ENCODE results near the gene HMSD.

HMSD gene

GRCh38 chr18:63962137-63962536 is 13.0 kb downstream of the HMSD start:
- 91% methylated on average over 1 of the region's 1 CpG for WGBS
- H3K79me1 ChIP-seq (replicated peaks; ENCODE audit: low read length, poor library complexity, severe bottlenecking) = no peaks in the 10 kb centered on the region
- no peak overlapping the region for H3K27ac ChIP-seq (ENCODE audit: low read length, poor library complexity, severe bottlenecking)
- H4K8ac ChIP-seq (ENCODE audit: low read length) = no peak overlapping the region
- H3K9ac ChIP-seq (ENCODE audit: low read length) = no peak overlapping the region
- no peak overlapping the region for H3K18ac ChIP-seq (ENCODE audit: low read depth in 1 of 2, low read length in 2 of 2)
- H2BK12ac ChIP-seq (ENCODE audit: low read length in 2 of 2) = no peak overlapping the region
- no peak overlapping the region for H2BK120ac ChIP-seq (ENCODE audit: low read depth, low read length)
- no peaks in the 10 kb centered on the region for H3K9me3 ChIP-seq (ENCODE audit: control insufficient read depth, low read length)
- H2AK5ac ChIP-seq (ENCODE audit: low read length, severe bottlenecking) = no peak overlapping the region
- H2AFZ ChIP-seq (ENCODE audit: low read depth, low read length) = no peak overlapping the region
- H4K91ac ChIP-seq (ENCODE audit: low read length) = no peak overlapping the region
- no peak overlapping the region for H3K14ac ChIP-seq (ENCODE audit: low read length in 2 of 2)
- no peaks in the 10 kb centered on the region for H3K27me3 ChIP-seq (ENCODE audit: control insufficient read depth in 1 of 2, insufficient read depth in 1 of 2, low read length in 2 of 2)
- no peaks in the 10 kb centered on the region for H3K4me1 ChIP-seq (ENCODE audit: control insufficient read depth, insufficient read depth, low read depth, low read length)
- no peak overlapping the region for H2BK15ac ChIP-seq (ENCODE audit: low read depth, poor library complexity, severe bottlenecking)
- no peaks in the 10 kb centered on the region for H3K36me3 ChIP-seq (ENCODE audit: control insufficient read depth in 1 of 2, insufficient read depth in 2 of 2, low read depth in 1 of 2, low read length in 2 of 2)
- no peak overlapping the region for H2BK5ac ChIP-seq (ENCODE audit: low read depth, low read length, poor library complexity, severe bottlenecking)
- no peak overlapping the region for H3K4me2 ChIP-seq (ENCODE audit: low read length, poor library complexity, severe bottlenecking)
- H3K4me3 ChIP-seq (ENCODE audit: insufficient read depth in 1 of 2, low read depth in 1 of 2, low read length in 2 of 2) = no peak overlapping the region
- H3K23ac ChIP-seq (ENCODE audit: low read length in 2 of 2) = no peak overlapping the region
- DNase-seq = no peak
- no peak overlapping the region for H3K4ac ChIP-seq (ENCODE audit: low read depth in 1 of 2, low read length in 2 of 2)

DNA sequence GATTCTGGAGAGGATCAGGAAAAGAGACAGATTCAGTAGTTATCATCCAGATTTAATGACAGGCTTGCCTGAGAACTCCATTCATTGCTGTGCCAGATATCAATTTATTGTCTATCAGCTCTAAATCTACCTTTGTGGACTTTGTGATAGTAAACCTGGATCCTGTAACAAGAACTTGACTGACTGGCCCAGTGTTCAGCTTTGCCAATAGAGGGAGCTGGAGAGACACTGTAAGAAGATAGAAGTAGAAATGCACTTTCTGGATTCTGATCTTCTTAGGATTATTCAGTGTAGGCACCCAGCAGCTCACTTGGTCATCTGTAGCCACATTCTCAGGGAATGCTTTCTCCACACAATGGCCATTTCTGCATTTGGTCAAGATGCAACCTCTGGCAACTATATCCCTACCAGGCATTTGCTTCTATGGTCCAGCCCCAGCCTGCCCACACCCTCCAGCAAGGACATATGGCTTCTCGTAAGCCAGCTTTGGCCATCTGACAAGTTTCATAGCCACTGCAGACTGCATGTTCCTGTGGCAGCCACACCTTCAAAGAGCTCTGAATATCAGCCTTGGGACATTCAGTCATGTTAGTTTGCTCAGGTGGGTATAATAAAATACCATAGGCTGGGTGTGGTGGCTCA is 14.6 kb downstream of the HMSD start:
- H3K36me3 ChIP-seq (ENCODE audit: control insufficient read depth in 1 of 2, insufficient read depth in 2 of 2, low read depth in 1 of 2, low read length in 2 of 2) = no peaks in the 10 kb centered on the region
- no peak overlapping the region for H4K91ac ChIP-seq (ENCODE audit: low read length)
- H2BK120ac ChIP-seq (ENCODE audit: low read depth, low read length) = no peak overlapping the region
- WGBS = 94% methylated on average over 1 of the region's 1 CpG
- no peak overlapping the region for H2AFZ ChIP-seq (ENCODE audit: low read depth, low read length)
- H3K27ac ChIP-seq (ENCODE audit: low read length, poor library complexity, severe bottlenecking) = no peak overlapping the region
- no peak overlapping the region for H3K14ac ChIP-seq (ENCODE audit: low read length in 2 of 2)
- H3K18ac ChIP-seq (ENCODE audit: low read depth in 1 of 2, low read length in 2 of 2) = no peak overlapping the region
- no peaks in the 10 kb centered on the region for H3K4me1 ChIP-seq (ENCODE audit: control insufficient read depth, insufficient read depth, low read depth, low read length)
- no peaks in the 10 kb centered on the region for H3K79me1 ChIP-seq (replicated peaks; ENCODE audit: low read length, poor library complexity, severe bottlenecking)
- H3K9ac ChIP-seq (ENCODE audit: low read length) = no peak overlapping the region
- no peak overlapping the region for H3K4ac ChIP-seq (ENCODE audit: low read depth in 1 of 2, low read length in 2 of 2)
- H2BK15ac ChIP-seq (ENCODE audit: low read depth, poor library complexity, severe bottlenecking) = no peak overlapping the region
- no peaks in the 10 kb centered on the region for H3K27me3 ChIP-seq (ENCODE audit: control insufficient read depth in 1 of 2, insufficient read depth in 1 of 2, low read length in 2 of 2)
- no peak overlapping the region for H3K4me2 ChIP-seq (ENCODE audit: low read length, poor library complexity, severe bottlenecking)
- no peak overlapping the region for H4K8ac ChIP-seq (ENCODE audit: low read length)
- no peaks in the 10 kb centered on the region for H3K9me3 ChIP-seq (ENCODE audit: control insufficient read depth, low read length)
- no peak overlapping the region for H2AK5ac ChIP-seq (ENCODE audit: low read length, severe bottlenecking)
- DNase-seq = peak; percentile 74
- H3K4me3 ChIP-seq (ENCODE audit: insufficient read depth in 1 of 2, low read depth in 1 of 2, low read length in 2 of 2) = no peak overlapping the region
- no peak overlapping the region for H3K23ac ChIP-seq (ENCODE audit: low read length in 2 of 2)
- H2BK5ac ChIP-seq (ENCODE audit: low read depth, low read length, poor library complexity, severe bottlenecking) = no peak overlapping the region
- H2BK12ac ChIP-seq (ENCODE audit: low read length in 2 of 2) = no peak overlapping the region

GRCh38 chr18:63964908-63965307 is 15.8 kb downstream of the HMSD start:
- H3K79me1 ChIP-seq (replicated peaks; ENCODE audit: low read length, poor library complexity, severe bottlenecking) = no peaks in the 10 kb centered on the region
- no peaks in the 10 kb centered on the region for H3K9me3 ChIP-seq (ENCODE audit: control insufficient read depth, low read length)
- H3K4me3 ChIP-seq (ENCODE audit: insufficient read depth in 1 of 2, low read depth in 1 of 2, low read length in 2 of 2) = no peak overlapping the region
- H3K14ac ChIP-seq (ENCODE audit: low read length in 2 of 2) = no peak overlapping the region
- H3K23ac ChIP-seq (ENCODE audit: low read length in 2 of 2) = no peak overlapping the region
- no peak overlapping the region for H3K9ac ChIP-seq (ENCODE audit: low read length)
- no peak overlapping the region for H2BK5ac ChIP-seq (ENCODE audit: low read depth, low read length, poor library complexity, severe bottlenecking)
- no peak overlapping the region for H3K4ac ChIP-seq (ENCODE audit: low read depth in 1 of 2, low read length in 2 of 2)
- no peak overlapping the region for H3K4me2 ChIP-seq (ENCODE audit: low read length, poor library complexity, severe bottlenecking)
- H3K18ac ChIP-seq (ENCODE audit: low read depth in 1 of 2, low read length in 2 of 2) = no peak overlapping the region
- no peak overlapping the region for H2BK15ac ChIP-seq (ENCODE audit: low read depth, poor library complexity, severe bottlenecking)
- no peak overlapping the region for H2BK120ac ChIP-seq (ENCODE audit: low read depth, low read length)
- no peak overlapping the region for H4K91ac ChIP-seq (ENCODE audit: low read length)
- H2BK12ac ChIP-seq (ENCODE audit: low read length in 2 of 2) = no peak overlapping the region
- H4K8ac ChIP-seq (ENCODE audit: low read length) = no peak overlapping the region
- H2AFZ ChIP-seq (ENCODE audit: low read depth, low read length) = no peak overlapping the region
- H3K27ac ChIP-seq (ENCODE audit: low read length, poor library complexity, severe bottlenecking) = no peak overlapping the region
- no peak for DNase-seq
- H2AK5ac ChIP-seq (ENCODE audit: low read length, severe bottlenecking) = no peak overlapping the region
- no peaks in the 10 kb centered on the region for H3K36me3 ChIP-seq (ENCODE audit: control insufficient read depth in 1 of 2, insufficient read depth in 2 of 2, low read depth in 1 of 2, low read length in 2 of 2)
- H3K4me1 ChIP-seq (ENCODE audit: control insufficient read depth, insufficient read depth, low read depth, low read length) = no peaks in the 10 kb centered on the region
- H3K27me3 ChIP-seq (ENCODE audit: control insufficient read depth in 1 of 2, insufficient read depth in 1 of 2, low read length in 2 of 2) = no peaks in the 10 kb centered on the region

DNA sequence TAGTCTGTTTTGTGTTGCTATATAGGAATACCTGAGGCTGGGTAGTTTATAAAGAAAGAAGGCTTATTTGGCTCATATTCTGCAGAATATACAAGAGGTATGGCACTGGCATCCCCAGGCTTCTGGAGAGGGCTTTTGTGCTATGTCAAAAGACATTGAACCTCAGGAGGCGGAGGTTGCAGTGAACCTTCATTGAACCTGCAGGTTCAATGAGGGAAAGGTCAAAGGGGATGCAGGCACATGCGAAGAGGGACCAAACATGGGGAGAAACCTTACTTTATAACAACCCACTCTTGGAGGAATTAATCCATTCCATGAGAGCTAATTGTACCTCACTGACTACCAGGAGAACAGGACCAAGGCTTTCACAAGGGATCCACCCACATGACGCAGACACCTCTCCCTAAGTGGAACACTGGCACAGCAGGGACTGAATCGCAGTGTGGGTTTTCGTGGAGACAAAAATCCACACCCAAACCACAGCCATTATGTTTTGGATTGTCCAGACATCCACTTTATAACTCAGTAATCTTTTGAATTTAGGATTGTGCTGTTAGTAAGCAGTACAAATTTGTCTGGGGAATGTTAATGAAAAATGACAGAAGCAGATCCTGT is 16.7 kb downstream of the HMSD start:
- Histone ChIP-seq H2BK120ac (ENCODE audit: low read depth, low read length) (no peak overlapping the region), H3K27me3 (ENCODE audit: control insufficient read depth in 1 of 2, insufficient read depth in 1 of 2, low read length in 2 of 2) (no peaks in the 10 kb centered on the region), H3K4me2 (ENCODE audit: low read length, poor library complexity, severe bottlenecking) (no peak overlapping the region), H3K36me3 (ENCODE audit: control insufficient read depth in 1 of 2, insufficient read depth in 2 of 2, low read depth in 1 of 2, low read length in 2 of 2) (no peaks in the 10 kb centered on the region), H4K8ac (ENCODE audit: low read length) (no peak overlapping the region), H2BK5ac (ENCODE audit: low read depth, low read length, poor library complexity, severe bottlenecking) (no peak overlapping the region), H3K4me1 (ENCODE audit: control insufficient read depth, insufficient read depth, low read depth, low read length) (peaks cover under 1% of the 10 kb centered on the region), H2BK15ac (ENCODE audit: low read depth, poor library complexity, severe bottlenecking) (no peak overlapping the region), H3K4ac (ENCODE audit: low read depth in 1 of 2, low read length in 2 of 2) (no peak overlapping the region), H3K4me3 (ENCODE audit: insufficient read depth in 1 of 2, low read depth in 1 of 2, low read length in 2 of 2) (no peak overlapping the region), H3K27ac (ENCODE audit: low read length, poor library complexity, severe bottlenecking) (no peak overlapping the region), H3K23ac (ENCODE audit: low read length in 2 of 2) (no peak overlapping the region), H3K79me1 (replicated peaks; ENCODE audit: low read length, poor library complexity, severe bottlenecking) (no peaks in the 10 kb centered on the region), H2AK5ac (ENCODE audit: low read length, severe bottlenecking) (no peak overlapping the region), H3K9me3 (ENCODE audit: control insufficient read depth, low read length) (no peaks in the 10 kb centered on the region), H2AFZ (ENCODE audit: low read depth, low read length) (no peak overlapping the region), H3K18ac (ENCODE audit: low read depth in 1 of 2, low read length in 2 of 2) (no peak overlapping the region), H2BK12ac (ENCODE audit: low read length in 2 of 2) (no peak overlapping the region), H4K91ac (ENCODE audit: low read length) (no peak overlapping the region), H3K9ac (ENCODE audit: low read length) (no peak overlapping the region), H3K14ac (ENCODE audit: low read length in 2 of 2) (no peak overlapping the region)
- no peak for DNase-seq
- WGBS = 91% methylated on average over 3 of the region's 5 CpGs
